HEK293 (cell line): ENCODE data around the gene KCNC2.

Experiments used
- CTCF ChIA-PET: fragments of 350-600 bp; formaldehyde crosslinking; extraction: SDS; loops from one replicate; lab custom pipeline; 2021; ENCODE audit warnings: antibody characterized with exemption; lab: Yijun Ruan, JAX
- POLR2A ChIA-PET: fragments of 300-600 bp; formaldehyde crosslinking; extraction: SDS; loops from one replicate; lab custom pipeline; 2020; ENCODE audit warnings: antibody characterized with exemption, inconsistent platforms; lab: Yijun Ruan, JAX
- H3K27ac ChIP-seq: fragments of 200-500 bp; sonication (Bioruptor generic); 2 replicates; pipeline ENCODE4 v1.5.1; 2014; ENCODE audit warnings: low read depth, low read length, control low read depth, inconsistent platforms; ENCODE audit errors: extremely low read depth
- H3K36me3 ChIP-seq, 2 experiments: fragments of 200-500 bp in 1 of 2; sonication (Bioruptor generic) in 1 of 2; 1 replicate in 1 of 2; 2 replicates in 1 of 2; pipeline ENCODE4 v1.5.1; 2014 to 2017; ENCODE audit warnings: inconsistent platforms in 2 of 2, low read length in 2 of 2; ENCODE audit not compliant: control insufficient read depth in 2 of 2, insufficient read depth in 1 of 2
- H3K4me1 ChIP-seq: fragments of 200-500 bp; sonication (Bioruptor generic); 2 replicates; pipeline ENCODE4 v1.5.1; 2014; ENCODE audit warnings: mild to moderate bottlenecking, low read length, inconsistent platforms; ENCODE audit not compliant: control insufficient read depth, insufficient read depth
- H3K4me3 ChIP-seq: 2 replicates; pipeline ENCODE4 v1.5.1; 2011; ENCODE audit warnings: low read depth, mild to moderate bottlenecking, control low read depth, low read length, moderate library complexity
- H3K9me3 ChIP-seq: fragments of 200-500 bp; sonication (Bioruptor generic); 2 replicates; pipeline ENCODE4 v1.5.1; 2014; ENCODE audit warnings: low read depth, low read length, inconsistent platforms; ENCODE audit not compliant: control insufficient read depth, insufficient read depth
- GLIS1 ChIP-seq: fragments of 450-650 bp; formaldehyde crosslinking; IDR thresholded peaks from 2 replicates; pipeline ENCODE4 v1.5.1; 2016; ENCODE audit warnings: missing biosample characterization, missing genetic modification characterization
- HOXC10 ChIP-seq: sonication (generic); formaldehyde crosslinking; IDR thresholded peaks from 2 replicates; pipeline ENCODE4 v1.8.1; 2023; ENCODE audit warnings: mild to moderate bottlenecking, missing genetic modification reagents
- IKZF3 ChIP-seq: fragments of 450-650 bp; IDR thresholded peaks from 2 replicates; pipeline ENCODE4 v1.5.0; 2018; ENCODE audit warnings: missing biosample characterization, mild to moderate bottlenecking, missing genetic modification characterization, moderate library complexity
- PRDM2 ChIP-seq: fragments of 450-650 bp; formaldehyde crosslinking; IDR thresholded peaks from 2 replicates; pipeline ENCODE4 v1.5.1; 2016; ENCODE audit warnings: missing biosample characterization, missing genetic modification characterization, borderline replicate concordance
- SP3 ChIP-seq: fragments of 450-650 bp; formaldehyde crosslinking; IDR thresholded peaks from 2 replicates; pipeline ENCODE4 v1.5.1; 2016; ENCODE audit warnings: missing biosample characterization, missing genetic modification characterization
- ZBTB6 ChIP-seq: fragments of 450-650 bp; formaldehyde crosslinking; IDR thresholded peaks from 2 replicates; pipeline ENCODE4 v1.5.1; 2017; ENCODE audit warnings: missing biosample characterization, missing genetic modification characterization
- ZNF132 ChIP-seq: fragments of 450-650 bp; formaldehyde crosslinking; IDR thresholded peaks from 2 replicates; pipeline ENCODE4 v1.5.1; 2017; ENCODE audit warnings: missing biosample characterization, missing genetic modification characterization, borderline replicate concordance
- ZNF24 ChIP-seq: fragments of 450-650 bp; formaldehyde crosslinking; IDR thresholded peaks from 2 replicates; pipeline ENCODE4 v1.5.1; 2016; ENCODE audit warnings: missing biosample characterization, missing genetic modification characterization
- ZNF518A ChIP-seq: fragments of 450-650 bp; formaldehyde crosslinking; conservative IDR thresholded peaks from 2 replicates; pipeline ENCODE4 v1.5.1; 2016; ENCODE audit warnings: low read depth, missing biosample characterization, missing genetic modification characterization
- ZNF585B ChIP-seq: fragments of 450-650 bp; formaldehyde crosslinking; IDR thresholded peaks from 2 replicates; pipeline ENCODE4 v1.5.1; 2016; ENCODE audit warnings: missing biosample characterization, missing genetic modification characterization
- ZNF704 ChIP-seq: fragments of 450-650 bp; formaldehyde crosslinking; IDR thresholded peaks from 2 replicates; pipeline ENCODE4 v1.5.1; 2016; ENCODE audit warnings: missing biosample characterization, missing genetic modification characterization

KCNC2 gene

GRCh38 chr12:75154388-75154787, 55.3 kb downstream of the KCNC2 start:
- ChIA-PET POLR2A (no interaction called here), CTCF (interaction anchor here (0.5 kb wide), 1 partner anchor 100 kb away, joined by 6 read pairs; no protein-coding TSS in a partner anchor)

More at GRCh38 chr12:75154388-75154787, 55.3 kb downstream of the KCNC2 start:
- Histone ChIP-seq H3K4me3 (no peak overlapping the region), H3K36me3 (no peaks in the 10 kb centered on the region), H3K9me3 (no peaks in the 10 kb centered on the region), H3K4me1 (no peaks in the 10 kb centered on the region), H3K27ac (no peak overlapping the region)
- TF ChIP-seq ZNF132 (tag by site-specific recombination) (no peak), ZNF24 (no peak), HOXC10 (CRISPR knock-in tag) (no peak), GLIS1 (tag by site-specific recombination) (no peak), ZBTB6 (no peak), ZNF518A (tag by site-specific recombination) (no peak), ZNF704 (tag by site-specific recombination) (no peak), IKZF3 (no peak), ZNF585B (tag by site-specific recombination) (no peak), PRDM2 (no peak), SP3 (tag by site-specific recombination) (no peak)
